NCI-H2029 (cell line): ENCODE data around the gene CCDC85C.

Experiments
- DNase-seq: peaks from one replicate; lab custom pipeline; 2025; lab: John Stamatoyannopoulos, UW

CCDC85C gene

GRCh38 chr14:99509871-99510555 is 94.0 kb downstream of the CCDC85C start:
- no peak for DNase-seq

- no peak for DNase-seq
Observed at GRCh38 chr14:99508896-99509629, 94.9 kb downstream of the CCDC85C start.

- no peak for DNase-seq
Observed at GRCh38 chr14:99507860-99508640, 96.0 kb downstream of the CCDC85C start.

DNA sequence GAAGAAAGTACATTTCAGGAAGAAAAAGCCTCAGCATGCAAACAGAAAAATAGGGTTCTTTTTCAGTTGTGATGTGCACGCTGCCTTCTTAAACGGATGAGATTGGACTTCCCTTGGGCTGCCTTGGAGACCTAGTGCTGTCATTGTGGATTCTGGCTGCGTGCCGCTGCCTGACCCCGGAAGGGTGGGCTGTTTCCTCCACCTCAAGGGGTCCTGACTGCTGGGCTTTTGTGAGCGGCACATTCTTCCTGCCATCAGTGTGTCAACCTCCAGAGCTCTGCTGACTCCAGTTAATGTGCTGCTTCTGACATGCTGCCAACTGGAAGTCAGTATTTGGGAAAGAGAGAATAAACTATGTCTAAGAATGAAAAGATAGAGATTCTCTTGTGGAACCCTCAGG is 97.7 kb downstream of the CCDC85C start:
- DNase-seq, result no peak

GRCh38 chr14:99505089-99505488 is 98.9 kb downstream of the CCDC85C start:
- no peak for DNase-seq

- DNase-seq, result no peak
Observed at GRCh38 chr14:99503848-99504453, 100.1 kb downstream of the CCDC85C start.

GRCh38 chr14:99502989-99503421 is 101.0 kb downstream of the CCDC85C start:
- no peak for DNase-seq

DNA sequence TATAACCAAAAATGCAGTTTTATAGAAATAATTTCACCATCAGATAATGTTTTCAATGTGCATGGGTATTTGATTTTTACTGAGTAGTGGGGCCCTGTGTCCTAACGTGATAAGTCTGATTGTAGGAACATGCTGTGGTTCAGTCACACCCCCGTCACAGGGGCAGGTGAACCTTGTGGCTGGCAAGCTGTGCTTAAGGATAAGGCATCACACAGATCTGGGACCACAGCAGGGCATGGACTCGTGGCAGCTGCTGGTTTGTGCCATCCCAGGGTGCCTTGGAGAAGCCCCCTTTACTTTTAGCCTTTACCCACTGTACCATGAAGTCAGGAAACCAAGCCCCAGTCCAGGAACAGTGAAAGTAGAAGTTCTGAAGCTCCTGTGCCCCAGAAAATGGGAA is 106.1 kb downstream of the CCDC85C start:
- no peak for DNase-seq

GRCh38 chr14:99497341-99497740 is 106.7 kb downstream of the CCDC85C start:
- DNase-seq, result no peak

DNA sequence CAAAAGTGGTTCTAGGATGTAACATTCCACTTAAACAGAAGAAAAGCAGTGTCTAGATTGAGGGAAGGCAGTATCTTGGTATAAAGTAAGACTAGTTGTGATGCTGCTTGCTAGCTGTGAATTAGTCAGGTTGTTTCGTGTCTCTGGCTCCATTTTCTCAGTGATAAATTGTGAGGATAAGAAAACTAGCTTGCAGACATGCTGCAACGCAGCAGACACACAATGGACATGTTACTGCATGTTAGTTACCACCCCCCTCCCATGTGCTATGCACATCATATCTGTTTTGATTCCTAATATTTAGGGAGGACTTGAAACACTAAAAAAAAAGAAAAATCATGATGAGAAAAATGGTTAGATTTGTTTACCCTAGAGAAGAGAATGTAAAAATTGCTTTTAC is 119.9 kb downstream of the CCDC85C start:
- DNase-seq, result no peak

DNA sequence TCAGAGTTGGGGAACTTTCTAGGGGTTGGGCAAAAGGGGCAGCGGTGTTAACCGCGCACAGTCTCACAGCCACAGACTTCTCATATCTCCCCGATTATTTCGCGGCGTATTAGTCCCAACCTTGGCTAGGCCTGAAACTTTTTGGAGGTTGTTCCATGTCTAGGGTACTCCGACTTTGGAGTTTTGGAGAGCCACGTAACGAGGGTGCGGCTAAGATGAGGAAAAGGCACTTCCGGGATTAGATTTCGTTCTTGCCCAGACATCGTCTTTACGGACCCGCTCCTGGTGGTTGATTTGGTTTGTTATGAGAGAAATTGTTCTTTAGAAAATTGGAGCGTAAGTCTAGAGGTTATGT is 122.3 kb downstream of the CCDC85C start:
- DNase-seq, result no peak

DNA sequence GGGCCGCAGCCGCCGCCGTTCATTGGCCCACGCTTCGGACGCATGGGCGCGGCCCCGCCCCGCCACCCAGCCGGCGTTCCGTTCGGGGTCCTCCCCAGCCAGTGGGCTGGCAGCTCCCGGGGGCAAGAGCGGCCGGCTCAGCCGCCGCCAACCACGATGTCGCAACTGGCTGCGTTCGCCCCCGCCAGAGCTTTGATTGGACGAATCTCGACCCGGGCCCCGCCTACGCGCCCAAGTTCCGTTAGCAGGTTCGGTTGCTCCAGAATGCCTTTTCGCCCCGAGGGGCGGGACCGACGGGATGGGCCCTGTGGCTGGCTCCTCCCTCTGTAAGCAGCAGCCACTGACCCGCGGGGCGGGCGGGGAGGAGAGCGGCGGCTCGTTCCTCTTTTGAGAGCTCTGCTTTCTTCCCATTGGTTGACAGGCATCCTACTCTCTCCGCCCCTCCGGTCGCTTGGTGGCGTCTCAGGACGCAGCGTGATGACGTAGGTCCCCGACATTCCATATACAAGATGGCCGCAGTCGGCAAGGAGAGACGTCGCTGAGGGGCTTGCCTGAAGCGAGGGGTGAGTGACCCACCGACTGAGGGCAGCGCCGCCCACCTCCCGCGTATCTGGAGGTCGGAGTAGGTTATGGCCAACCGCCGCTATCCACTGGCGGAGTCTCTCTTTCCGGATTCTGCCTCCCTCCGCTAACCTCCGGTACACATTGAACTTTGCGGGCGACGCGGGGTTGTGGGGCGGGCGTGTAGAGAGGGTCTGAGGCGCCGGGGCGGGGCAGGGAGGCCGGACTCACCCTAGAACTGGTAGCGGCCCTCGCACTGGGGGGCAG is 122.9 kb downstream of the CCDC85C start, which contains the start of gene CCNK:
Gene CCNK, plus strand, starts transcription at position 493 of the 828 bp plus-strand sequence. CDS start 11,269 bp downstream, outside the sequence.
- DNase-seq, result peak; percentile 93

DNA sequence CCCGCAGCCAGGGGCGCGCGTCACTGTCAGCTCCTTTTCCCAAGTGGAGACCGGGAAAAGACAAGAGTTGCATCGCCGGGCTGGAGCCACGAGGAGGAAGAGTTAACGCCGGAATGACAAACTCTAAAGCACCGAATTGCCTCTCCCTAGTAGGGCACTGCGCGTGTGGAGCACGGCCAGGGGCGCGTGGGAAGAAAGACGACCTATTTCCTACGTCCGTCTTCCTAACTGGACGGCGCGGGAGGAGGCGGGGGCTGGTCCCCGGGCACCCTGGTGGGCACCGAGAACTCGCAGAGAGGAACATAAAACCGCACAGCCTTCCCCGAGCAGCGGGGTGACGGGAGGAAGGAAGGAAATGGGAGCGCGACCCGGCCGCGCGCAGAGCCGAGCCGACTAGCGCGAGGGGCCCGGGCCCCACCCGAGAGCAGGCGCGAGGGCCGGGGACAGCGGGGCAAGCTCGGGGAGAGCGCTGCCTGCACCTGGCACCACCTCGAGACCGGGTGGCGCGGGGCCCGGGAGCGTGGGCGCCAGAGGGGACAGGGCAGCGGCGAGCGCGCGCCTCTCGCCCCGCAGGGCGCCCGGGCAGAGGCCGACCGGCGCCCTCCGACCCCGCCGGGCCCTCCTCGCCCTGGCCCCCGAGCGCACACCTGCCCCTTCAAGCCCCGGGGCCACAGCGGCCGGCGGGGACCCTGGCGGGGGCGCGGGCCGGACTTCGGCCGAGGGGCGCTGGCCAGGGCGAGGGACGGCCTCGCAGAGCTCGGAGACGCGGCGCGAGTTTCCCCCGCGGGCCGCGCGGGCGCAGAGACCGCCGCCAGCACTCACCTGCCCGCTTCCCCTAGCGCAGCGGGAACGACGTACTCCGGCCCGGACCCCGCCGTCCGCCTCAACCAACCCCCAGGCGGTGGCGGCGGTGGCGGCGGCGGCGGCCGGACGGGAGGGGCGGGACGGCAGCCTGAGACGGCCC is 123.8 kb downstream of the CCDC85C start, which contains the start of gene SETD3:
Gene SETD3, minus strand, starts transcription at position 954 of the 964 bp plus-strand sequence. CDS start 15,054 bp downstream, outside the sequence.
- DNase-seq, result no peak

GRCh38 chr14:99479160-99479905 is 124.7 kb downstream of the CCDC85C start:
- DNase-seq, result no peak

- DNase-seq, result no peak
Observed at GRCh38 chr14:99478128-99478527, 125.9 kb downstream of the CCDC85C start.

- no peak for DNase-seq
Observed at GRCh38 chr14:99476864-99477263, 127.1 kb downstream of the CCDC85C start.

- DNase-seq, result no peak
Observed at GRCh38 chr14:99475660-99476059, 128.3 kb downstream of the CCDC85C start.

DNA sequence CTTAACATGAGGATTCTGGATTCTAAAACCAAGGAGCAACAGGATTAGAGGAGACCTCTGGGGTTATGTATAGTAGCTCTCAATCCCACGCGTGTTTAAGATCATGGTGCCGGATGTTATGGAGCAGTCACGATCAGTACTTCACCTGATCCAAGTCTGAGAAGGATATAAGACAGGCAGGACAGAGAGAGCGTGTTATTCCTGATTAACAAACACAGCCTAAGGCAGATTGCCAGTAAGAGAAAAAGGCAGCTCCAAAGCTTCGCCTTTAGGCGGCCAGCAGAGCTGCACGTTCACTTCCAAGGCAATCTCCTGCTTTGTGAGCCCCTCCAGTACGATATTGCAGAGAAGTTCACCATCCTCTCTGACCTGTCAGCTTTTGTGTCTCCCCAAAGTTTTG is 128.8 kb downstream of the CCDC85C start:
- no peak for DNase-seq

DNA sequence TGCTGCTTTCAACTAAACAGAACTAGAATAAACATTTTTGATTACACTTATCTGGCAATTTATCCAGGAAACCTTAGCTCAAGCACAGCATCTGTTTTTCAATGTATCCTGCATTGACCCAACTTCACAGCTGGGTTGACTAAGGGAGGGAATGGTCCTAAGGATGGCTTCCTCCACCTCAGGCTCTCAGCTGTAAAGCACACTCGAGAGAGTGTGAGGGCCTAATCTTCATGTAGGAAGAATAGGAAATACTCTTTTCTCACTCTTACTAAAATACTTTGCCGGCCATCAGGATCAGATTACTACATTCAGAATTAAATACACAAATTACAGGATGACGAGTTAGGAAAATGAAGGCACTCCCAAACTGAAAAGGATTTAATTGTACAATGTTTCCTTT is 130.5 kb downstream of the CCDC85C start:
- no peak for DNase-seq
